ENCODE data around the gene CPNE9.

DNA sequence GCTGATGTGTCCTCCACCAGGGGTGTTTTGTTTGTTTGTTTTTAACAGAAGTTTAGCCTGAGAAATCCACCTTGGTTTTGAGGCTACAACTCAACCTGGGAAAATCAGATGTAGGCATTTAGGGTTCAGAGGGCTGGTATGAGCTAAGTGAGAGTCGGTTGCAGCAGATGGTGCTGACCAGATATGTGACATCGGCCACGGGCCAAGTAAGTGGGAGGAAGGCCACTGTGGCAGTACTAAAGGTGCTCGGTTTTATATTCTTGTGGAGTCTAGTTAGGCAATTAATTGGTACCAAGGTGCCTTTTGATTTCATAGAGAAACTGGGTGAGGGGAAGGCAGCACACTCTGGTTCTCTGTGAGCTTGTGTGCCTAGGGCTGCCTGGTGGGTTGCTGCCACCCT, 43.8 kb upstream of the CPNE9 start:
- TF ChIP-seq REST (IDR thresholded peaks at IDR 0.05; ENCODE audit: unreplicated experiment) (no peak), STAT1 (IDR thresholded peaks at IDR 0.05; ENCODE audit: unreplicated experiment) (no peak), POLR2AphosphoS5 (IDR thresholded peaks at IDR 0.05; ENCODE audit: low read depth) (no peak), CTCF (conservative IDR thresholded peaks at IDR 0.05; ENCODE audit: low read depth in 2 of 2) (no peak), JUNB (IDR thresholded peaks at IDR 0.05; ENCODE audit: unreplicated experiment) (no peak), CREB1 (CRISPR knock-in tag; IDR thresholded peaks at IDR 0.05; ENCODE audit: low read depth) (no peak), EZH2 (IDR thresholded peaks at IDR 0.05; ENCODE audit: low read depth, unreplicated experiment) (no peak)
